MM.1S (cell line): Measurements from ENCODE around the gene SURF6.

Experiments used
- DNase-seq: peaks from one replicate; pipeline ENCODE4 v3.0.0-alpha.2; 2015
- H2AFZ ChIP-seq: fragments of 300-600 bp; sonication (generic); 2 replicates; pipeline ENCODE4 v1.6.0; 2016; ENCODE audit warnings: antibody characterized with exemption, low read length
- H3F3A ChIP-seq: fragments of 300-600 bp; sonication (generic); 2 replicates; pipeline ENCODE4 v1.6.1; 2016; ENCODE audit warnings: mild to moderate bottlenecking, antibody characterized with exemption, low read length, moderate library complexity, mixed read lengths; ENCODE audit not compliant: insufficient read depth
- H3K27ac ChIP-seq: fragments of 300-600 bp; sonication (generic); 2 replicates; pipeline ENCODE4 v1.5.1; 2016; ENCODE audit warnings: mild to moderate bottlenecking, low read length
- H3K27me3 ChIP-seq: fragments of 300-600 bp; sonication (generic); replicated peaks from 2 replicates; pipeline ENCODE4 v1.6.0; 2016; ENCODE audit warnings: low read length; ENCODE audit not compliant: insufficient read depth
- H3K36me3 ChIP-seq: fragments of 300-600 bp; sonication (generic); replicated peaks from 2 replicates; pipeline ENCODE4 v1.6.1; 2016; ENCODE audit warnings: mild to moderate bottlenecking, low read length, mixed read lengths; ENCODE audit not compliant: insufficient read depth
- H3K4me1 ChIP-seq: fragments of 300-600 bp; sonication (generic); 2 replicates; pipeline ENCODE4 v1.6.1; 2016; ENCODE audit warnings: low read length, mixed read lengths
- H3K4me2 ChIP-seq: fragments of 300-600 bp; sonication (generic); 2 replicates; pipeline ENCODE4 v1.6.0; 2016; ENCODE audit warnings: low read depth, low read length
- H3K4me3 ChIP-seq: fragments of 300-600 bp; sonication (generic); 2 replicates; pipeline ENCODE4 v1.5.1; 2016; ENCODE audit warnings: low read length, mixed read lengths
- H3K79me2 ChIP-seq: fragments of 300-600 bp; sonication (generic); 2 replicates; pipeline ENCODE4 v1.6.1; 2016; ENCODE audit warnings: mixed run types, low read length, mixed read lengths
- H3K9ac ChIP-seq: fragments of 300-600 bp; sonication (generic); 2 replicates; pipeline ENCODE4 v1.6.1; 2016; ENCODE audit warnings: low read length, mixed read lengths
- H3K9me2 ChIP-seq: fragments of 300-600 bp; sonication (generic); replicated peaks from 2 replicates; pipeline ENCODE4 v1.6.1; 2016; ENCODE audit warnings: mild to moderate bottlenecking, low read length, mixed read lengths; ENCODE audit not compliant: insufficient read depth
- H3K9me3 ChIP-seq: fragments of 300-600 bp; sonication (generic); replicated peaks from 2 replicates; pipeline ENCODE4 v1.6.1; 2016; ENCODE audit warnings: mild to moderate bottlenecking, low read length, mixed read lengths; ENCODE audit not compliant: insufficient read depth
- H4K20me1 ChIP-seq: fragments of 300-600 bp; sonication (generic); 2 replicates; pipeline ENCODE4 v1.6.1; 2016; ENCODE audit warnings: mild to moderate bottlenecking, low read length, moderate library complexity, mixed read lengths; ENCODE audit not compliant: insufficient read depth
- CTCF ChIP-seq: fragments of 300-600 bp; sonication (generic); IDR thresholded peaks from 2 replicates; pipeline ENCODE4 v1.5.1; 2016; ENCODE audit warnings: antibody characterized with exemption, low read length, mixed read lengths
- EZH2 ChIP-seq: fragments of 300-600 bp; sonication (generic); optimal IDR thresholded peaks from 2 replicates; pipeline ENCODE3; 2017; ENCODE audit warnings: low read depth, mild to moderate bottlenecking, antibody characterized with exemption, low read length, mixed read lengths
- EZH2phosphoT487 ChIP-seq: fragments of 300-600 bp; sonication (generic); IDR thresholded peaks from 2 replicates; pipeline ENCODE4 v1.6.1; 2018; ENCODE audit warnings: antibody characterized with exemption, low read length

Gene SURF6

DNA sequence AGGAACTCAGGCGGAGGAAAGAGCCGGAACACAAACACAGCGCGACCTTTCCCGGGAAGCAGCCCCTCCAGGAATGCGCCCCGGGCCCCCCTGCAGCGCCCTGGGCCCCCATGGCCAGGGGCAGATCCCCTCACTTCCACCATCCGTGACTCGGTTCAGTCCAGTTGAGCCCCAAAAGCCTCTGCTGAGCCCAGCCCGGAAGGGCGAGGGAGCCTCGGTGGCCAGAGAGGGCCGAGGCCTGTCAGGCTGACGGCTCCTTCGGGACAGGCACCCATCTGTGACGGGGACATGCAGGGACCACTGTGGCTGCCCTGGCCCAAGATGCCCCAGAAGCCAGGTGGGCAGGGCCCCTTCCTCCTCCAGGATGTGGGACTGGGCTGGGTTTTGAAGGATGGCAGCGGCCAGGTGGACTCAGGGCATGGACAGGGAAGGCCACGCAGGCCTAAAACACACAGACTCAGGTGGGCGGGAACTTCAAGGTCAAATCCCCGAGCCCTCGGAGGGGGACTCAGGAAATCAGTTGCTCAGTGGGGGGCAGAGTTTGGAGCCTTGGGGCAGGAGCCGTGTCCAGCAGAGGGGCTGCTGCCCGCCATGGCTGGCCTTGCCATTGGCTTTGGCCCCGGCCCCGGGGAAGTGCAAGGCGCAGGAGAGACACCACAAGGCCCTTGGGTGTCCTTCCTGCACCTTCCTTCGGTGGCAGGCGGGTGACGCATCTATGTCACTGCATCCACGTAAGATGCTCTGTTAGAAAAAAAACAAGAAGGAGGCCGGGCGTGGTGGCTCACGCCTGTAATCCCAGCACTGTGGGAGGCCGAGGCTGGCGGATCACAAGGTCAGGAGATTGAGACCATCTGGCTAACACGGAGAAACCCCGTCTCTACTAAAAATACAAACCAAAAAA lies 31.3 kb downstream of the SURF6 start:
- Histone ChIP-seq H3K4me3 (no peak overlapping the region), H3K79me2 (no peaks in the 10 kb centered on the region), H3K4me2 (no peak overlapping the region), H3K27ac (no peak overlapping the region), H3K9me2 (no peaks in the 10 kb centered on the region), H4K20me1 (no peaks in the 10 kb centered on the region), H3K36me3 (no peaks in the 10 kb centered on the region), H3K27me3 (peaks cover 89% of the 10 kb centered on the region), H3K9me3 (no peaks in the 10 kb centered on the region), H3K4me1 (no peaks in the 10 kb centered on the region), H3F3A (no peaks in the 10 kb centered on the region), H3K9ac (no peak overlapping the region), H2AFZ (no peak overlapping the region)
- TF ChIP-seq CTCF (no peak), EZH2phosphoT487 (no peak), EZH2 (no peak)
- no peak for DNase-seq

- H3K9me3 ChIP-seq, result no peaks in the 10 kb centered on the region
- H3K4me3 ChIP-seq, result no peak overlapping the region
- H3K4me1 ChIP-seq, result no peaks in the 10 kb centered on the region
- no peaks in the 10 kb centered on the region for H3F3A ChIP-seq
- H3K27ac ChIP-seq, result no peak overlapping the region
- H4K20me1 ChIP-seq, result no peaks in the 10 kb centered on the region
- no peaks in the 10 kb centered on the region for H3K36me3 ChIP-seq
- peaks cover 89% of the 10 kb centered on the region for H3K27me3 ChIP-seq
- no peak overlapping the region for H2AFZ ChIP-seq
- H3K9ac ChIP-seq, result no peak overlapping the region
- no peak overlapping the region for H3K4me2 ChIP-seq
- no peak for TF ChIP-seq EZH2
- TF ChIP-seq CTCF, result no peak
- no peak for TF ChIP-seq EZH2phosphoT487
- no peaks in the 10 kb centered on the region for H3K9me2 ChIP-seq
- DNase-seq, result no peak
- H3K79me2 ChIP-seq, result no peaks in the 10 kb centered on the region
These were observed 31.9 kb downstream of the SURF6 start for GRCh38 chr9:133304158-133304470.

GRCh38 chr9:133303266-133304157 lies 32.5 kb downstream of the SURF6 start:
- Histone ChIP-seq H3F3A (no peaks in the 10 kb centered on the region), H3K9me3 (no peaks in the 10 kb centered on the region), H2AFZ (no peak overlapping the region), H3K4me3 (no peak overlapping the region), H3K9ac (no peak overlapping the region), H3K27me3 (peaks cover 93% of the 10 kb centered on the region), H4K20me1 (no peaks in the 10 kb centered on the region), H3K4me2 (no peak overlapping the region), H3K4me1 (no peaks in the 10 kb centered on the region), H3K36me3 (no peaks in the 10 kb centered on the region), H3K9me2 (no peaks in the 10 kb centered on the region), H3K27ac (no peak overlapping the region), H3K79me2 (no peaks in the 10 kb centered on the region)
- TF ChIP-seq EZH2 (no peak), EZH2phosphoT487 (no peak), CTCF (no peak)
- DNase-seq, result no peak
